Measurements from ENCODE around the gene SUGCT.

DNA sequence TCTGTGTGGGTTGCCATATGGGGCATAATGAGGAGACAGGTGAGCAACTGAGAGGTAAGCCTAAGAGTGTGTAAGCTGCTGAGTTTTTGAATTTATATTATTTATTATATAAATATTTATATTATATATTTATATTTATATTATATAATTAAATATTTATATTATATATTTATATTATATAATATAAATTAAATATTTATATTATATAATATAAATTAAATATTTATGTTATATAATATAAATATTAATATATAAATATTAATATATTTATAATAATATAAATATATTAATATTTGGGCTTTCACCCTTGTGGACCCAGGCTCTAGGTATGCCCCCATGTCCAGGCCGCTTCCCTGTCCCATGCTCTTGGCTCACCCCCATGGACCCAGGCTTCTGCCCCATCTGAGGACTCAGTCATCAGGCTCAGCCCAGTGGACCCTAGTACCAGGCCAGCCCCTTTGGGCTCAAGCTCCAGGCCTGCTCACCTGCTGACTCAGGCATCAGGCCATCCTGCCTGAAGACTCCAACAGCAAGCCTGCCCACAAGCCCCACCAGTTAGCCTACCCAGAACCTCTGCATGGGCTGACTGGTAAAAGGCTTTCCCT lies 755.4 kb downstream of the SUGCT start:
- TF ChIP-seq, protein P1, sequence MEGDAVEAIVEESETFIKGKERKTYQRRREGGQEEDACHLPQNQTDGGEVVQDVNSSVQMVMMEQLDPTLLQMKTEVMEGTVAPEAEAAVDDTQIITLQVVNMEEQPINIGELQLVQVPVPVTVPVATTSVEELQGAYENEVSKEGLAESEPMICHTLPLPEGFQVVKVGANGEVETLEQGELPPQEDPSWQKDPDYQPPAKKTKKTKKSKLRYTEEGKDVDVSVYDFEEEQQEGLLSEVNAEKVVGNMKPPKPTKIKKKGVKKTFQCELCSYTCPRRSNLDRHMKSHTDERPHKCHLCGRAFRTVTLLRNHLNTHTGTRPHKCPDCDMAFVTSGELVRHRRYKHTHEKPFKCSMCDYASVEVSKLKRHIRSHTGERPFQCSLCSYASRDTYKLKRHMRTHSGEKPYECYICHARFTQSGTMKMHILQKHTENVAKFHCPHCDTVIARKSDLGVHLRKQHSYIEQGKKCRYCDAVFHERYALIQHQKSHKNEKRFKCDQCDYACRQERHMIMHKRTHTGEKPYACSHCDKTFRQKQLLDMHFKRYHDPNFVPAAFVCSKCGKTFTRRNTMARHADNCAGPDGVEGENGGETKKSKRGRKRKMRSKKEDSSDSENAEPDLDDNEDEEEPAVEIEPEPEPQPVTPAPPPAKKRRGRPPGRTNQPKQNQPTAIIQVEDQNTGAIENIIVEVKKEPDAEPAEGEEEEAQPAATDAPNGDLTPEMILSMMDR (IDR thresholded peaks at IDR 0.05) = no peak
- TF ChIP-seq POLR2A (IDR thresholded peaks at IDR 0.05; ENCODE audit: low read depth) = no peak

All from esophagus muscularis mucosa (tissue), 3 donors.